IPS-18c (cell line): ENCODE results near the gene ZDHHC11.
"Not testable (repeated sequence)": the region's sequence is repeated elsewhere in the genome, so short reads cannot be mapped to it uniquely, and the experiment has no call there.

Experiments used
- H3K4me3 ChIP-seq: 2 replicates; pipeline ENCODE4 v1.7.0; 2013; ENCODE audit warnings: low read depth, mild to moderate bottlenecking, low read length, moderate library complexity; ENCODE audit not compliant: insufficient read depth
- H3K9me3 ChIP-seq: one replicate; pipeline ENCODE4 v1.6.1; 2013; ENCODE audit warnings: mild to moderate bottlenecking, low read length, moderate library complexity; ENCODE audit not compliant: control insufficient read depth, insufficient read depth

ZDHHC11 gene

GRCh38 chr5:852018-852417, 1.2 kb upstream of the ZDHHC11 start:
- H3K4me3 ChIP-seq = no peak overlapping the region
- H3K9me3 ChIP-seq = peaks cover 2% of the 10 kb centered on the region

GRCh38 chr5:851553-851952, 767 bp upstream of the ZDHHC11 start:
- H3K4me3 ChIP-seq = no peak overlapping the region

GRCh38 chr5:851076-851475, 290 bp upstream of the ZDHHC11 start:
- H3K4me3 ChIP-seq = no peak overlapping the region
- peaks cover 2% of the 10 kb centered on the region for H3K9me3 ChIP-seq

More at GRCh38 chr5:851553-851952, 767 bp upstream of the ZDHHC11 start:
- peaks cover 2% of the 10 kb centered on the region for H3K9me3 ChIP-seq

GRCh38 chr5:849651-850301, 1.0 kb downstream of the ZDHHC11 start:
- Histone ChIP-seq H3K4me3 (no peak overlapping the region), H3K9me3 (peaks cover 2% of the 10 kb centered on the region)

GRCh38 chr5:848671-849111, 2.1 kb downstream of the ZDHHC11 start:
- Histone ChIP-seq H3K4me3 (no peak overlapping the region), H3K9me3 (peaks cover 2% of the 10 kb centered on the region)

GRCh38 chr5:847736-848135, 3.0 kb downstream of the ZDHHC11 start:
- H3K4me3 ChIP-seq, H3K9me3 ChIP-seq: not testable (repeated sequence)

- not testable (repeated sequence) for H3K4me3 ChIP-seq, H3K9me3 ChIP-seq
These were observed 3.6 kb downstream of the ZDHHC11 start for GRCh38 chr5:847212-847611.

GRCh38 chr5:846602-847091, 4.1 kb downstream of the ZDHHC11 start:
- not testable (repeated sequence) for H3K9me3 ChIP-seq, H3K4me3 ChIP-seq

- H3K9me3 ChIP-seq, H3K4me3 ChIP-seq: not testable (repeated sequence)
These were observed 4.8 kb downstream of the ZDHHC11 start for GRCh38 chr5:845676-846601.

GRCh38 chr5:845031-845675, 5.6 kb downstream of the ZDHHC11 start:
- H3K9me3 ChIP-seq, H3K4me3 ChIP-seq: not testable (repeated sequence)

GRCh38 chr5:844426-844825, 6.4 kb downstream of the ZDHHC11 start:
- H3K9me3 ChIP-seq = not testable (repeated sequence)

GRCh38 chr5:843926-844325, 6.9 kb downstream of the ZDHHC11 start:
- not testable (repeated sequence) for H3K4me3 ChIP-seq, H3K9me3 ChIP-seq

More at GRCh38 chr5:844426-844825, 6.4 kb downstream of the ZDHHC11 start:
- not testable (repeated sequence) for H3K4me3 ChIP-seq

- not testable (repeated sequence) for H3K9me3 ChIP-seq, H3K4me3 ChIP-seq
These were observed 7.4 kb downstream of the ZDHHC11 start for GRCh38 chr5:843371-843770.

- H3K9me3 ChIP-seq, H3K4me3 ChIP-seq: not testable (repeated sequence)
These were observed 8.2 kb downstream of the ZDHHC11 start for GRCh38 chr5:842402-843221.

- not testable (repeated sequence) for H3K9me3 ChIP-seq, H3K4me3 ChIP-seq
These were observed 9.0 kb downstream of the ZDHHC11 start for GRCh38 chr5:841531-842401.

GRCh38 chr5:840974-841435, 9.8 kb downstream of the ZDHHC11 start:
- not testable (repeated sequence) for H3K4me3 ChIP-seq, H3K9me3 ChIP-seq
